Ramos (cell line): Measurements from ENCODE around the gene TBCCD1.

Source experiments
- in situ Hi-C: fragments of 300-500 bp; cut with MboI; formaldehyde crosslinking; loops from one replicate; pipeline ENCODE4 v1.14.3; 2022; ENCODE audit warnings: low sequenced_read_pairs; ENCODE audit not compliant: unreplicated experiment

The TBCCD1 gene, protein sequence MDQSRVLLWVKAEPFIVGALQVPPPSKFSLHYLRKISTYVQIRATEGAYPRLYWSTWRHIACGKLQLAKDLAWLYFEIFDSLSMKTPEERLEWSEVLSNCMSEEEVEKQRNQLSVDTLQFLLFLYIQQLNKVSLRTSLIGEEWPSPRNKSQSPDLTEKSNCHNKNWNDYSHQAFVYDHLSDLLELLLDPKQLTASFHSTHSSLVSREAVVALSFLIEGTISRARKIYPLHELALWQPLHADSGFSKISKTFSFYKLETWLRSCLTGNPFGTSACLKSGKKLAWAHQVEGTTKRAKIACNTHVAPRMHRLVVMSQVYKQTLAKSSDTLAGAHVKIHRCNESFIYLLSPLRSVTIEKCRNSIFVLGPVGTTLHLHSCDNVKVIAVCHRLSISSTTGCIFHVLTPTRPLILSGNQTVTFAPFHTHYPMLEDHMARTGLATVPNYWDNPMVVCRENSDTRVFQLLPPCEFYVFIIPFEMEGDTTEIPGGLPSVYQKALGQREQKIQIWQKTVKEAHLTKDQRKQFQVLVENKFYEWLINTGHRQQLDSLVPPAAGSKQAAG

DNA sequence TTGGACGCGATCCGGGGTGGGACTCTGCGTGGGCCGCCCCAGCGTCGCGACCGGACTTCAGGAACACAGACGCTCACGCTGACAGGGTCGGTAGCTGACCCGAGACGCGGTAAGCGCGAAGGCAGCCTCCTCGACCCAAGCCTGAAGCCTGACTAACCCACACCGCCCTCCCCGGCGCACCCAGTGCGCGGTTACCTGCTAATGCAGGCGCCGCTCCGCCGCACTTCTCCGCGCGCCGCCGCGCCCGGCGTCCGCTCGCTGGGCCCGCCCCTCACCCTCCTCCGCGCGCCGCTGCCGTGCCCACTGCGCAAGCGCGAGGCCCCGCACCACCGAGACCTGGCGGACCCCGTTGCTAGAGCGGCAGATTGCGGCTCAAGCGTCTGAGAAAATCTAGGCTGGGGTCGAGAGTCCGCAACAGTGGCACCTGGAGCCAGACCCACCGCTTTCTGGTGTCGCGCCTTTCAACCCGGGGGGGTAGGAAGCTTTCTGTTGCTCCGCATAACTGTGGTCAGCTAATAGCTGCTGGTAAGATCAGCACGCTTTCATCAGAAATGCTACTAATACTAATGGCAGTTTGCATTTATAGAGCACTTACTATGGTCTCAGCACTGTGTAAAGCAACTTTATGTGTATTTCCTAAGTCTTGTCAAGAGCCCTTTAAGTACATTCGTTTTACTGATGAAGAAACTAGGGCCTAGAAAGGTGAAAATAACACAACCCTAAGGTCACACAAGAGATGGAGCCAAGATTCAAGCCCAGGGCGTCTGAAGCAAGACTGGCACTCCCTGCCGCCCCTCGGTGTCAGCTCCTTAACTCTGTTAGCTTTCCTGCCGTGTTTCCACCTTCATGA, at the start of gene TBCCD1:
TSS of gene TBCCD1 (minus strand) at position 268 of the 850 bp plus-strand sequence. CDS start 3,010 bp downstream, outside the sequence.
- in situ Hi-C loops, result no loop called here

DNA sequence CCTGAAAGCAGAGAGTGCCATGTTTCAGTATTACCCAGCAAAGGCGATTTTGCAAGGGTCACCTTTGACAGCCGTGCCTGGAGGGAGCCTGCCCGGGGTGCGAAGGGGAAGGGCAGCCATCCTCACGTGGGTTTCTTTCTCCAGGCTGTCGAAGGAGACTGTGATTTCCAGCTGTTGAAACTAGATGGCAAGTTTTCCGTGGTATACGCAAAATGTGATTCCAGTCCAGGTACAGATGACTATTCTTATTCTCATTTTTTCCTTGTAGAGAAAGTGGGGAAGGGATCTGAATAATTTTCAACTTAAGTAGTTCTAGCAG, 49.1 kb upstream of the TBCCD1 start:
- in situ Hi-C loops, result loop anchor here (5.0 to 10.0 kb wide), 3 partner anchors 201 to 639 kb away; no protein-coding TSS in a partner anchor

DNA sequence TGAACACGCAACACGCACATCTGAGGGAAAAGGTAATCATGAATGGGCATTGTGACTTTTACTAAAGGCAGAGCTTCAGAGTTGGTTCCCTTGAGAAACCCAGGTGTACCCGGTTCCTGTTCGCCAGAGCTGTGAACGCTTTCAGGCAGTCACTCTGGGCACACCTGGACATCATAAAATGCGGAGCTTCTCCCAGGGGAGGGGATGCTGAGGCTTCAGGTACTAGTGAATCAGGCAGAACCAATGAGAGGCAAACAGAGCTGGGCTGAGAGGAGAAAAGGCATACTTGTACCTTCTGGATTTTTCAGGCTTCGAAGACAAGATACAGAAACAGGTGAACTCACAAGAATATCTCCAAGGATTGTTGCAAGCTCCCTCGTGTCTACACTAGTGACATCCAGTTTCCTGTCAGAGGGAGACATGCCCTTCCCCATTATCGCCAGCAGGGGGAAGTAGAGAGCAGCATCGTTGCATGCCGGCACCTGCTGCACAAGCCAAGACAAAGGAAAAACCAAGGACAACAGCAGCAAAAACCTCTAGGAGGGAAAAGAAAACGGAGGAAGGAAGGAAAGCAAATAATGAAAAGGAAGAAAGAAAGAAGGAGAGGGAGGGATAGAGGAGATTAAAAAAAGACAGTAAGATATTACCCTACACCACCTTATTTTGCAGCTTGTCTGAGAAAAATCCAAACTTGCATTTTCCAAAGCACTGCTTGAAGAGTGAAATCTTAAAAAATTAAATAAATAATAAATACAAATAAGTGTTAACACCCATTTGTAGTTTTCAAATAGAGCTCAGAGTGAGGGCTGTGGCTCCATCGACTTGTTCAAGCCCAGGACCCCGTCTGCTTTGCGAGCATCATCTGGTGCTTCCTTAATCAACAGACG, 47.7 kb upstream of the TBCCD1 start:
- in situ Hi-C loops, result loop anchor here (5.0 to 10.0 kb wide), 3 partner anchors 202 to 638 kb away; no protein-coding TSS in a partner anchor

DNA sequence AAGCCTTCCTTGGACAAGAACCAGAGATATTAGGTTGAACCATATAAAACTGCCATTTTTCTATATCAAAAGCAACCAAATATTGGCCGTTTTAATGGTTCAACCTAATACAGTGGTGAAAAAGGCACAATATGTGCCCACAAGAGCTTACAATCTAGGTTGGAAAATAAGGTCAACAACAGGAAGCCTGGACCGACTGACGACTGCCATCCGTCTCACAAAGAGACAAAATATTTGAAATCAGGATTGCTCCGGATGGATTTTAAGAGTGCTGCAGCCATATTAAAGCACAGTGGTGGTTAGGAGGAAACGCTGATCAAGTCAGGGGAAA, 47.1 kb upstream of the TBCCD1 start:
- in situ Hi-C loops, result loop anchor here (10.0 kb wide), 1 partner anchor 551 kb away; no protein-coding TSS in a partner anchor

DNA sequence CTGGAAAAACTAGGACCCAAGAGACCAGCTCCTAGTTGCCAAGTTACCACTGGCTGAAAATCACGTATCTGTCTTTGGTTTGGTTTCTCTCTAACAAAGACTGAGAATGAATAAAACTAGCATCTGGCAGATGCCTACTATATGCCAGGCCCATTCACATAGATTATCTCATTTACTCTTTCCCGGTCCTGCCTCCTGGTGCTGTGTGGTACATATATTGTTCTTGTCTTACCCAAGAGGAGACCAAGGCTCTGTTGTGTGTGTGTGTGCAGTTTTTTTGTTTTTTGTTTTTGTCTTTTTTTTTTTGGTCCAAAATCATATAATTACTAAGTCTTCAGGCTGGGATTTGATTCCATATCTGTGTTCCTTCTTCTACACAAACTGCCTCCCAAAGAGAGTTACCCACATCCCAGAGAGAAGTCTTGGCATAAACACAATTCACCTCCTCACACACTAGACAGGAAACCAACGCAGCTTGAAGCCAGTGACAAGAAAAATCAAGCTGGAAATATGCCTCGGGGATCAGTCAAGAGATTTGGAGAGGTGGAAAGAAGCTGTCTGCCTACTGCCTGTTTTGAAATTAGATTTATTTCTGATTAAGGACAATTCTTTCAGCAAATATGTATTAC, 46.6 kb upstream of the TBCCD1 start:
- in situ Hi-C loops, result loop anchor here (10.0 kb wide), 1 partner anchor 551 kb away; no protein-coding TSS in a partner anchor

DNA sequence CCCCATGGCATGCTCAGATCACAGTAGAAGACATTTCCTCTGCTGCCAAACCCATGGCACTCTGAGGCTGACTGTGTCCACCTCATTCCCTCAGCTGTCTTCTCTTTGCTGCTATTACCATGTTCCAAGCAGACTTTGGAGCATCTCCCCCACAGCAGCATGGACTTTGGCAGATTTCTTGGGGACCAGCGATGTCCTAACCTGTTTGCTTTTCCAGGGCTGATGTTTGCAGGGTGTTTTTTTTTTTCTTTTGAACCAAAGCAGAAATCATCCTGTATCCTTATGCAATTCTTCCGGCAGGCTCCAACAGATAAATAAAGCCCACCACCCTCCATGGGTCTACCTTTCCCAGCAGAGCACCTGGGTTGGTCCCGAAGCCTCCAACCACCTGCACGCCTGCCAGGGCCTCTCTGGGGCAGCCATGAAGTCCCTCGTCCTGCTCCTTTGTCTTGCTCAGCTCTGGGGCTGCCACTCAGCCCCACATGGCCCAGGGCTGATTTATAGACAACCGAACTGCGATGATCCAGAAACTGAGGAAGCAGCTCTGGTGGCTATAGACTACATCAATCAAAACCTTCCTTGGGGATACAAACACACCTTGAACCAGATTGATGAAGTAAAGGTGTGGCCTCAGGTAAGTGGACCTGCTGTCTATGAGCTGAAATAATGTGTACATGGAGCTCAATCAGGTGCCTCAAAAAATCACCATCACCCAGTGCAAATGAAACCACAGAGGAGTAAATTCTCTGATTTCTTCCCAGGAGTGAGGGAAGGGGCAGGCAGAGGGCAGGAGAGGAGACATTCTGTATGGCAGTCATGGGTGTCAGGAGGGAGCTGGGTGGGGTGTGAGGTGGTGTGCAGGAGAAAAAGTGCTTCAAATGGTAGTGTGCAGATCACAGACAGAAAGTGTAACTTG, 45.8 kb upstream of the TBCCD1 start, which contains the start of gene AHSG:
TSS of gene AHSG (plus strand) at position 340 of the 916 bp plus-strand sequence. CDS start at position 422, 82 bp downstream.
- in situ Hi-C loops, result loop anchor here (10.0 kb wide), 1 partner anchor 552 kb away; no protein-coding TSS in a partner anchor

DNA sequence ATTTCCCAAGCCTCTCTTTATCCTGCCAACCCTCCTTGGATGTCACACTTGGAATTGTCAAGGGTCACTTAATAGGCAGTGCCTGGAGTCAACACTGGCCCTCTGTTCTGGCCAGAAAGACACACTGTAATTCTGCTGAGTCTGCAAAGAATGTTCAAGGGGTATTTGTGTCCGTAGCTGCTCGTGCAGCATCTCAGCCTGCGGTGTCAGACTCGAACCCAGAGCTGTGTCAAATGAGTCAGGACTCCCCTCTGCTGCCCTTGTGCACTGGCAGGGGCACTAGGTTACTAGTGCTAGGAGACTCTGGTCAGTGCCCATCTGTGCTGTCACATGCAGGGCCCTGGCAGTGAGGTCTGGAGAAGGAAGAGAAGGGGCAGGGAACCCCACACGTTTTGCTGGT, 44.9 kb upstream of the TBCCD1 start:
- in situ Hi-C loops, result loop anchor here (10.0 kb wide), 1 partner anchor 553 kb away; no protein-coding TSS in a partner anchor

DNA sequence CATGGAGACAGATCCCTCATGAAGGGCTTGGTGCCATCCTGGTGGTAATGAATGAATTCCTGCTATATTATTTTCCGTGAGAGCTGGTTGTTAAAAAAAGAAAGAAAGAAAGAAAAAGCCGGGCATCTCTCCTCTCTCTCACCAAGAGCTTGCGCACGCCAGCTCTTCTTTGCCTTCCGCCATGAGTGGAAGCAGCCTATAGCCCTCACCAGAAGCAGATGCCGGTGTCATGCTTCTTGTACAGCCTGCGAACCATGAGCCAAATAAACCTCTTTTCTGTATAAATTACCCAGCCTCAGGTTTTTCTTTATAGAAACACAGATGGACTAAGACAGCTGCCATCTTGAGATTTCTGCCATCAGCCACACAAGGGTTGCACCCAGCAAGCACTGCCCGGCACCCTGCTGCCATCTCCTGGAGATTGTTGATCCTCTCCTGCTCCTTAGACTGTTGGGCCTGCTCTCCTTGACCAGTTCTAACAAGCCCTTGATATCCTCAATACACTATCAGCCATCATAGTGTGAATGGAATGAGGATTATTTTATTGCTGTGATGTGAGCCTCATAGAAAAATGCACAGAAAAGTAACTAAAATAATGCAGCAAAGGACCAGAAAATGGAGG, 42.2 kb upstream of the TBCCD1 start:
- in situ Hi-C loops, result no loop called here

DNA sequence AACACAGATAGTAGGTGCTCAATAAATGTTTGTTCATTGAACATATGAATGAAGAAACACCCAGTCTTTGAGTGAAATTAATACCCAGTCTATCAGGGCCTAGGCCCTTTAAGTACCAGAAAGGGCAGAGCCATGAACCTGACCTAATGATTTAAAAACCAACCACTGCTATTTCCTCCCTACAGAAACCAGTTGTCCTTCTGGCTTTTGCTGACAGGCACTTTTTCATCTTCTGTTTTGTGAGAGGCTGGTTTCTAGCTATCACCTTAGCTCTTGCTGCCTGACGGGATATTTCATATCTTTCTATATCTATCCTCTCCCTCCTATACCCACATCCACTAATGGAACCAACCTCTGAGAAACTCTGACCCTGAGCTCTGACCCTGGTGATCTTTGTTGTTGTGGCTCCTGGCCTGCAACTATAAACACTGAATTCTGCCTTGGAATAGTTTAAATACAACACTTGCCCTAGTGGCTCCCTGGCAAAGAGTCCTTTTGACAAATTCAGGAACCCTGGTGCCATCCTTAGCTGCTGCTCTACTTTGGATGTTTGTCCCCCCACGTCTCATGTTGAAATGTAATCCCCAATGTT, 41.6 kb upstream of the TBCCD1 start:
- in situ Hi-C loops, result no loop called here

DNA sequence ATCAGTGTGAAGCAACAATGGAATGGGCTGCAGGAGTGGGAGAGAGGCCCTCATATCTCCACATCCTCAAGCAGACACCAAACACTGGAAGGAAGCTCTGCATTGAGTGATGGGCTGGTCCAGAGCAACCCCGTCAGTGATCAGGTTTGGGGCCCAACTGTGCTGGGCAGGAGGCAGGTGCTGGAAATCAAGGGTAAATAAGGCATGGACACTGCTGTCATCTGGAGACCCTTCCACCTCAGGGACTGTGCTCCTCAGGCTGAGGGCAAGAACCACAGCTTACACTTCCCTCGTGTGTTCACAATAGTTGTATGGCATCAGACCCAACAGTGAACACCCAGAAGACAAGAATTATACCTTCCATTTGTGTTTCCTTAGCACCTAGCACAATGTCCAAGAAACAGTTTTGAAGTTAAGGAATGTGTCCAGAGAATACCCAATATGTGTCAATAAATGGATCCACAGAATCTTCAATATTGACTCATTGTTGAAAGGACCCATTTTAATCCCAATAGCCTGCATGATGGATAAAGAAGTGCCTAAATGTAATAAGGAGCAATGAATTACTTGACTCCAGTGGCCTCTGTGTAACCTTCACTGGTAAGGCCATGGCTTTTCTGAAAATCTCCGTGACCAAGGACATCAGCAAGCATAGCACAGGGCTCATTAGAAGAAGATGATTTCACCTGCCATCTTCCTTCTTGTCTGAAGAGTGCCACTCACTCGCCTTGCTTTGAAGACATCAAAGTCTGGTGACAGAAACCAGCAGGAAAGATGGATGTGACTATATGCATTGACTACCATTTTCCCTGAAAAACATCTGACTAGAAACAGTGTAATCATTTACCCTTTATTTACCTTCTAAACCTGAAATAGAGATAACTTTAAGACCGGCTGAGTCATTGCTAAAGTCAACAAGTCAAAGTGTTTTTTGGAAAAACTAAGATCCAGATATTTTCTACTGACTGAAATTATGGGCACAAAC, 38.7 kb upstream of the TBCCD1 start:
- in situ Hi-C loops, result no loop called here

DNA sequence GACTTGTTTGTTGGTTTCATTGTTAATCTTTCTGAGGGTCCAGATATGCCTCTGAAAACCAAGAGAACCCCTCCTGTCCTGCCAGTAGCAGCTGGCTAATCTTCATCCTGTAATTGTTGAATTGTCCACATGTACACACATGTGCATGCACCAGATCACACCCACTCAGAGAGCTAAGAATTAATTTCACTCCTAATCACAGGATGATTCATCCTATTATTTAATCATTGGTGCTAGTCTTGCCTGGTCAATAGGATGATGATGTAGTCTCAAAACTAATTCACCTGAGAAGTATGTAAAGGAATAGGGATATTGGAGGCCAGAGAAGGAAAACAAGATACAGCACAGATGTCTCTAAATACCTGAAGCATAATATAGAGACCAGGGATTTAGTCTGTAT, 37.9 kb upstream of the TBCCD1 start:
- in situ Hi-C loops, result no loop called here

DNA sequence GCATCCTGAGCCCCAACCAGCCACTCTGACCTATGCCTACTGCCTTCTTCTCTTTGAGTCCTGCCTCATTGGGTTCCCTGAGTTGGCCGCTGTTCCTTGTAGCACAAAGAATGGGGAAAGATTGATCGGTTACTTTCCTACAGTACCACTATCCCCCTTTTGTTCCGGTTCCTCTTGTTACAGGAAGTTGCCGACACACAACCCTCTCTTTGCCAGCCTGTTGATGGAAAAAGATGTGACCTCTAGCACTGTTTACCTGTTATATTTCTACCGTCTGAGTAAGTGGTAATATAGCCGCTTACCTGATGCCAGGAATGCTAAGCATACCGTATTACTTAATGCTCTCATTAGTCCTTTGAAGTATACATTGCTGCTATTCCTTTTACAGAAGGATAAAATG, 36.0 kb upstream of the TBCCD1 start:
- in situ Hi-C loops, result no loop called here

DNA sequence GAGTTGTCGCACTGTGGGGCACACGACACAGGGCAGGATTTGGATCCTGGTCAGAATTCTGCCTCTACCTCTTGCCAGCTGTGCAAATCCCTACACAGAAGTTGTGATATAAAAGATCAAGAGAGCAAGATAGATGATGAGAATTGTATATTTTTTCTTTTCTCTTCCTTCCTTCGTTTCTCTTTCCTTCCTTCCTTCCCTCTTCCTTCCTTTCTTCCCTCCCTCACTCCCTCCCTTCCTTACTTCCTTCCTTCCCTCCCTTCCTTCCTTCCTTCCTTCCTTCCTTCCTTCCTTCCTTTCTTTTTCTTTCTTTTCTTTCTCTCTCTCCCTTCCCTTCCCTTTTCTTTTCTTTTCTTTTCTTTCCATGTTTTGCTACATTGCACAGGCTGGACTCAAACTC, 33.8 kb upstream of the TBCCD1 start:
- in situ Hi-C loops, result no loop called here

DNA sequence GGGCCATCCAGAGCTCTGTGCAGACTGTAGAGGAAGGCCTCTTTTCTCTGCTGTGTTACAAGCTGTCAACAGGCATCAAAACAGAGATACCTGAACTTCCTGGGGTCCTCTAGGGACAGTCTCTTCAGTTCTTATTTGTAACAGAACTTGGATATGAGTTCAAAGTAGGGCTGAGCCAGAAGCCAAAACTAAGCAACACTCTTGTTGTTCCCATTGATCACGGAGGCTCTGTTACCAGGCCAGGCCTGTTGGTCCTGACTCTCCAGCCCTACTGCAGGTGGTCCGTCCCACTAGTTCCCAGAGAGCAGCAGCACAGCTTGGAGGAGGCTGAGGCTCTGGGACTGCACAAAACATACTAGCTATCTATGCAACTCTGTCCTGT, 32.6 kb upstream of the TBCCD1 start:
- in situ Hi-C loops, result no loop called here

DNA sequence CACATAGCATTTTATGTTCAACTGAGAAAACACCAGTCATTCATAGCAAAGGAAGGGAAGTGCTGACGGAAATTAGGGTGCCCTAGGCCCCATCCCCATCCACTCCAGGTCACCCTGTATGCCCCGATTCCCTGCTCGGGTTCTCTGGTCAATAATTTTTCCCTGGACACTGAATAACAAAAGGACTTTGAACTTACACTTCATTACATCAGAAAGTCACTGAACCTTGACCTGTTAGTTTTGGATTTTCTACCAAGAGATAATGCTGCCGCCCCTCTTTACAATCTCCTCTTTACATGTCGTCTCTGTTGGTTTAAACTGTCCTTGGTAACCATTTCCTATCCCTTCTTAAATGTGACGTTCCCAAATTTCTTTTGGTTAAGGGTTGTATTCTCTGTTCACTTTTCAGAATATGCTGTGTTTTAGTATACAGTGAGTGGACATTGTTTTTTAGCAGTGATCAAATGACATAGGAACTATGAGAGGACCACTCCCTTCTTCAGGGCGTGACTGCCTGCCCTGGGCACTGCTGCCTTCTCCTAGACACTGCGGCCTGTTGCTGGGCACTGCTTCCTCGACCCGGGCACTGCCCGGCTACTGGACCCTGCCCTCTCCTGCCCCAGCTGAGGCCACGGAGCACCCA, 32.1 kb upstream of the TBCCD1 start:
- in situ Hi-C loops, result no loop called here

DNA sequence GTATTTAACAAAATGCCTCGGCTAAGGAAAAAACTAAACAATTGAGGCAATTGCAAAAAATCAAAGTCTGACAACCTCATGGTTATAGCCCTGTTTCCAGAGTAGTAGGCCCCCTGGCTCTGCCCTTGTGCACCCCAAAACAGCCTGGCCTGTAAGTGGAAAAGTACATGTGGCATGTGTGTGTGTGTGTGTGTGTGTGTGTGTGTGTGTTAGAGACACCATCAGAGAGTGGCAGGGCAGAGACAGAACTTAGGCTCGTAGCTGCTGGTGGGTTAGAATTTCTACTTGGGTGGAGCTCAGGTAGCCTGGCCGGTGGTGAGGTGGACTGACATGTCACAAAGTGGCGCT, 31.6 kb upstream of the TBCCD1 start:
- in situ Hi-C loops, result no loop called here
